Mesothelial cell of epicardium (in vitro differentiated cells): ENCODE results near the gene SAMM50. TPM values are rescaled to one million over a fixed set of nuclear protein-coding genes. Genes with fewer than 3 reads are reported as not detected.

ENCODE experiments used
- DNase-seq, 2 experiments: peaks; one replicate each; pipeline ENCODE4 v3.0.0; 2021; ENCODE audit warnings: low spot score in 2 of 2; ENCODE audit not compliant: unreplicated experiment in 2 of 2
- H3K27ac Mint-ChIP-seq: 2 replicates; pipeline ENCODE4 v1.8.0; 2021; ENCODE audit warnings: mixed read lengths
- H3K27me3 Mint-ChIP-seq: 2 replicates; pipeline ENCODE4 v1.8.0; 2021; ENCODE audit warnings: low read depth, mixed read lengths
- H3K36me3 Mint-ChIP-seq: 2 replicates; pipeline ENCODE4 v1.8.0; 2021; ENCODE audit warnings: mixed read lengths
- H3K4me1 Mint-ChIP-seq: 2 replicates; pipeline ENCODE4 v1.8.0; 2021; ENCODE audit warnings: mixed read lengths
- H3K4me3 Mint-ChIP-seq: 2 replicates; pipeline ENCODE4 v1.8.0; 2021; ENCODE audit warnings: mild to moderate bottlenecking, moderate library complexity, mixed read lengths
- H3K9me3 Mint-ChIP-seq: 2 replicates; pipeline ENCODE4 v1.8.0; 2021; ENCODE audit warnings: mixed read lengths
- total RNA-seq: library from RNA; stranded (reverse); gene quantifications from 3 replicates; pipeline ENCODE4 v1.2.1, GENCODE V29; 2021
- TF ChIP-seq, protein P1 (sequence below): fragments of 200-600 bp; sonication (generic); IDR thresholded peaks from one replicate; pipeline ENCODE4 v1.5.0; 2021; ENCODE audit warnings: antibody characterized with exemption; ENCODE audit not compliant: unreplicated experiment

The SAMM50 gene
- total RNA-seq, 1 donor from 2014 or later, result 44.9 TPM

DNA sequence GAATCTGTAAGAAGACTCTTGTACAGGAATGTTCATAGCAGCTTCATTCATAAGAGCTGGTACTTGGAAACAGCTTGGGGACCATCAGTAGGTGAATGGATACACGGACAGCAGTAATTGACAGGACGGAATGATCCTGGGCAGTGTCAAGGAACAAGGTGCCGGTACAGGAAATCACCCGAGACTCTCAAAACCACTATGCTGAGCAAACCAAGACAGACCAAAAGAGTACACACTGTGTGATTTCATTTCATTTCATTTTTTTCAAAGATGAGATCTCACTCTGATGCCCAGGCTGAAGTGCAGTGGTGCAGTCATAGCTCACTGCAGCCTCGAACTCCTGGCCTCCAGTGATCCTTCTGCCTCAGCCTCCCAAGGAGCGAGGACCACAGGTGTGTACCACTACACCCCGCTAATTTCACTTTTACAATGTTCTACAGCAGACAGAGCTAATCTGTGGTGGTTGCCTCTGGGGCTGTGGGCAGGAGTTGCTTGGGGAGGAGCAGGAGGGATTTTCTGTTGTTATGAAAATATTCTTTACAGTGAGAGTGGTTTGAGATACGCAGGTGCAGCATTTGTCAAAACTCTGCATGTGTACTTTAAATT, 84.4 kb downstream of the SAMM50 start:
- no peaks in the 10 kb centered on the region for H3K4me1 Mint-ChIP-seq
- peaks cover 2% of the 10 kb centered on the region for H3K36me3 Mint-ChIP-seq
- no peak overlapping the region for H3K4me3 Mint-ChIP-seq
- H3K27ac Mint-ChIP-seq, result no peak overlapping the region
- DNase-seq, result no peak
- TF ChIP-seq, protein P1, sequence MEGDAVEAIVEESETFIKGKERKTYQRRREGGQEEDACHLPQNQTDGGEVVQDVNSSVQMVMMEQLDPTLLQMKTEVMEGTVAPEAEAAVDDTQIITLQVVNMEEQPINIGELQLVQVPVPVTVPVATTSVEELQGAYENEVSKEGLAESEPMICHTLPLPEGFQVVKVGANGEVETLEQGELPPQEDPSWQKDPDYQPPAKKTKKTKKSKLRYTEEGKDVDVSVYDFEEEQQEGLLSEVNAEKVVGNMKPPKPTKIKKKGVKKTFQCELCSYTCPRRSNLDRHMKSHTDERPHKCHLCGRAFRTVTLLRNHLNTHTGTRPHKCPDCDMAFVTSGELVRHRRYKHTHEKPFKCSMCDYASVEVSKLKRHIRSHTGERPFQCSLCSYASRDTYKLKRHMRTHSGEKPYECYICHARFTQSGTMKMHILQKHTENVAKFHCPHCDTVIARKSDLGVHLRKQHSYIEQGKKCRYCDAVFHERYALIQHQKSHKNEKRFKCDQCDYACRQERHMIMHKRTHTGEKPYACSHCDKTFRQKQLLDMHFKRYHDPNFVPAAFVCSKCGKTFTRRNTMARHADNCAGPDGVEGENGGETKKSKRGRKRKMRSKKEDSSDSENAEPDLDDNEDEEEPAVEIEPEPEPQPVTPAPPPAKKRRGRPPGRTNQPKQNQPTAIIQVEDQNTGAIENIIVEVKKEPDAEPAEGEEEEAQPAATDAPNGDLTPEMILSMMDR, result no peak
- peaks cover 3% of the 10 kb centered on the region for H3K9me3 Mint-ChIP-seq
- H3K27me3 Mint-ChIP-seq, result no peaks in the 10 kb centered on the region

DNA sequence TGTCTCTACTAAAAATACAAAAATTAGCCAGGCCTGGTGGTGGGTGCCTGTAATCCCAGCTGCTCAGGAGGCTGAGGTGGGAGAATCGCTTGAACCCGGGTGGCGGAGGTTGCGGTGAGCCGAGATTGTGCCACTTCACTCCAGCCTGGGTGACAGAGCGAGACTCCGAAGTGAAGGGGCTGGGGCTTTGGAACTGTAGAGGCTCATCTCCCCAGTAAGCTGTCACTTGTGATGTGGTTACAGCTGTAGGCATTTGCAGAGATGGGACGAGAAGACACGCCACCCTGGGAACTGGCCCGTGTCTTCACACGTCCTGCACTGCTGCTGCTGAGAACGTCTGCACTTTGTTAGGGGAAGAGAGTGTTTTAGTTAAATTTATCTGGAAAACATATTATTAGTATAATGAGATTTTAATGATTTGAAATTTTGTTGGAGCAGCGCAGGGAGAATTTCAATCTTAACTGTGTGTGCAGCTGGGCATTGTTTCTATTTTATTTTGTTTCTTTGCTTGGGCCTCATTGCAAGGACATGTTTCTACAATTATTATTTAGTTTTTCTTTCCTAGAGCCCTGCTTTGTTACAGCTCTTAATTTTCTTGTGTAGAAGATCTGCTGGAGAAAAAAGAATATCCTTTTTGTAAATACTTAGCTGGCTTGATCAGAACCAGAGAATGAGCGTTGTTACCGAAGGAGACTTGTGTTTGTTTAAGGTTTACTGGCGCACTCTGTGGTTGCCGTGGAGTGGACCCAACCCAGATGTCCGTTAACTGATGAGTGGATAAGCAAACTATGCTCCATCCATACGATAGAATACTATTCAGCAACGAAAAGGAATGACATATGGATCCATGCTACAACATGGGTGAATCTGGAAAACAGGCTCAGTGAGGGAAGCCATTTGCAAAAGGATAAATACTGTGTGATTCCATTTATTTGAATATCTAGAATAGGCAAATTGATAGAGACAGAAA, 87.3 kb downstream of the SAMM50 start:
- H3K9me3 Mint-ChIP-seq, result peaks cover 10% of the 10 kb centered on the region
- TF ChIP-seq, protein P1, result no peak
- H3K4me1 Mint-ChIP-seq, result peaks cover 7% of the 10 kb centered on the region
- no peaks in the 10 kb centered on the region for H3K27me3 Mint-ChIP-seq
- peak overlapping the region; percentile 17 for H3K27ac Mint-ChIP-seq
- H3K4me3 Mint-ChIP-seq, result no peak overlapping the region
- peaks cover 2% of the 10 kb centered on the region for H3K36me3 Mint-ChIP-seq
- no peak for DNase-seq

DNA sequence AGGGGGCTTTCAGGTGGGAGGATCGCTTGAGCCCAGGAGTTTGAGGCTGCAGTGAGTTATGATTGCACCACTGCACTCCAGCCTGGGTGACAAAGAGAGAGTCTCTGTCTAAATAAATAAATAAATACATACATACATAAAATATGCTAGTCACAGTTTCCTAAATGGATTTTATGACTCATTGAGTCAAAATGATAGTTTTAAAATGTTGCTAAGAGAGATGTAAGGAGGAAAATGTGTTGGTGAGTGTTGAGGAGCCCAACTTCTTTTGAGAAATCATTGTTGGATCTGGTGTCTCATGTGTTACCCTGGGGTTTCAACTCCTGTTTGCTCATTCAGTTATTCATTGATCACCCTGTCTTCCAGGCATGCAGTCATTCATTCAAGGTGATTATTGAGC, 89.9 kb downstream of the SAMM50 start:
- Mint-ChIP-seq H3K9me3 (peaks cover 9% of the 10 kb centered on the region), H3K4me3 (no peak overlapping the region), H3K4me1 (peaks cover 7% of the 10 kb centered on the region), H3K27me3 (no peaks in the 10 kb centered on the region), H3K36me3 (peaks cover 2% of the 10 kb centered on the region), H3K27ac (no peak overlapping the region)
- TF ChIP-seq, protein P1, result no peak
- DNase-seq, result no peak

Other genes with a start within 250 kb of the SAMM50 start
- gene EFCAB6, start 143.1 kb upstream of the SAMM50 start, total RNA-seq, result 1.6 to 2.6 TPM (median 2.6 TPM) in 3 replicates
- gene SULT4A1, start 92.9 kb upstream of the SAMM50 start, total RNA-seq, result 7.1 to 8.7 TPM (median 7.2 TPM) in 3 replicates
- not detected in 3 replicates for gene PNPLA5, start 63.4 kb upstream of the SAMM50 start, total RNA-seq
- gene PNPLA3, start 31.6 kb upstream of the SAMM50 start, total RNA-seq, result 5.7 to 6.2 TPM (median 6.1 TPM) in 3 replicates
- 21.7 to 23.3 TPM (median 22.1 TPM) in 3 replicates for gene PARVB, start 68.9 kb downstream of the SAMM50 start, total RNA-seq
- 0.53 to 1.0 TPM (median 0.66 TPM) in 3 replicates for gene PARVG, start 225.5 kb downstream of the SAMM50 start, total RNA-seq